H1 (cell line): Measurements from ENCODE around the gene SPEF1. TPM values are rescaled to one million over a fixed set of nuclear protein-coding genes. Genes with fewer than 3 reads are reported as not detected.

Experiments
- CTCF ChIA-PET: fragments of 300-600 bp; sonication (Branson Sonifier 250); formaldehyde crosslinking; loops from one replicate; lab custom pipeline; 2021; ENCODE audit not compliant: partially characterized antibody; lab: Charles Lee
- POLR2A ChIA-PET: fragments of 300-600 bp; sonication (Branson Sonifier 250); formaldehyde crosslinking; loops from one replicate; lab custom pipeline; 2021; ENCODE audit warnings: inconsistent platforms; ENCODE audit not compliant: partially characterized antibody; lab: Charles Lee
- DNase-seq, 2 experiments: peaks; one replicate each; pipeline versions ENCODE4 v3.0.0 to v3.0.0-alpha.2; 2010 to 2022; ENCODE audit warnings: low spot score in 2 of 2, low read depth in 1 of 2, mixed read lengths in 1 of 2
- FAIRE-seq: peaks from 2 replicates; lab custom pipeline; 2011; peaks lifted over from hg19 to GRCh38; lab: Jason Lieb, UNC
- H2AFZ ChIP-seq: 2 replicates; pipeline ENCODE4 v1.8.1; 2012; ENCODE audit warnings: low read length, inconsistent platforms
- H2AK5ac ChIP-seq: 2 replicates; pipeline ENCODE4 v1.6.1; 2013; ENCODE audit warnings: low read depth, low read length
- H2BK120ac ChIP-seq: replicated peaks from 2 replicates; pipeline ENCODE3; 2013; ENCODE audit warnings: low read depth, low read length, inconsistent platforms
- H2BK12ac ChIP-seq: 2 replicates; pipeline ENCODE4 v1.6.1; 2013; ENCODE audit warnings: low read depth, low read length
- H2BK15ac ChIP-seq: 2 replicates; pipeline ENCODE4 v1.6.1; 2013; ENCODE audit warnings: low read length
- H2BK20ac ChIP-seq: 2 replicates; pipeline ENCODE4 v1.6.1; 2013; ENCODE audit warnings: low read length
- H2BK5ac ChIP-seq: 2 replicates; pipeline ENCODE4 v1.6.1; 2013; ENCODE audit warnings: low read depth, low read length
- H3K14ac ChIP-seq: 2 replicates; pipeline ENCODE4 v1.6.1; 2013; ENCODE audit warnings: inconsistent platforms; ENCODE audit not compliant: insufficient read length
- H3K18ac ChIP-seq: 2 replicates; pipeline ENCODE4 v1.6.1; 2013; ENCODE audit warnings: low read length; ENCODE audit errors: extremely low read depth
- H3K23ac ChIP-seq: 2 replicates; pipeline ENCODE4 v1.6.1; 2013; ENCODE audit warnings: inconsistent platforms; ENCODE audit not compliant: insufficient read length
- H3K23me2 ChIP-seq: 2 replicates; pipeline ENCODE4 v1.6.1; 2013; ENCODE audit warnings: low read depth, low read length
- H3K27ac ChIP-seq: 2 replicates; pipeline ENCODE4 v1.6.1; 2011; ENCODE audit warnings: low read depth, low read length, inconsistent platforms
- H3K27me3 ChIP-seq, 4 experiments: replicated peaks in 1 of 4; 1 replicate in 1 of 4; 2 replicates in 3 of 4; pipeline versions ENCODE4 v1.6.1 to v1.8.1; 2011 to 2013; ENCODE audit warnings: low read length in 3 of 4, mild to moderate bottlenecking in 3 of 4, inconsistent platforms in 2 of 4, mixed read lengths in 2 of 4, moderate library complexity in 1 of 4; ENCODE audit not compliant: control insufficient read depth in 3 of 4, insufficient read depth in 3 of 4; ENCODE audit errors: extremely low read depth in 1 of 4
- H3K36me3 ChIP-seq, 4 experiments: 2 replicates each; pipeline versions ENCODE4 v1.6.1 to v1.8.1; 2011 to 2013; ENCODE audit warnings: mild to moderate bottlenecking in 4 of 4, low read length in 3 of 4, moderate library complexity in 2 of 4, control low read depth in 1 of 4, inconsistent platforms in 1 of 4; ENCODE audit not compliant: insufficient read depth in 4 of 4, control insufficient read depth in 2 of 4
- H3K4ac ChIP-seq: replicated peaks from 2 replicates; pipeline ENCODE3; 2013; ENCODE audit warnings: low read length, low read depth, mixed read lengths, inconsistent platforms; ENCODE audit not compliant: insufficient read length
- H3K4me1 ChIP-seq, 4 experiments: replicated peaks in 1 of 4; 1 replicate in 1 of 4; 2 replicates in 3 of 4; pipeline versions ENCODE4 v1.6.1 to v1.8.1; 2011 to 2013; ENCODE audit warnings: low read length in 3 of 4, inconsistent platforms in 2 of 4, mixed read lengths in 1 of 4; ENCODE audit not compliant: insufficient read depth in 4 of 4, control insufficient read depth in 3 of 4
- H3K4me2 ChIP-seq, 2 experiments: 2 replicates each; pipeline versions ENCODE4 v1.6.1 to v1.8.1; 2011 to 2013; ENCODE audit warnings: low read depth in 2 of 2, low read length in 2 of 2, control low read depth in 1 of 2, inconsistent platforms in 1 of 2, mild to moderate bottlenecking in 1 of 2; ENCODE audit not compliant: insufficient read depth in 1 of 2
- H3K4me3 ChIP-seq, 4 experiments: fragments of 200-600, 300-600 bp in 1 of 4; sonication (generic), shearing (Covaris generic), sonication (Bioruptor Twin) in 1 of 4; 2 replicates each; pipeline versions ENCODE4 v1.5.1 to v1.8.1; 2011 to 2016; ENCODE audit warnings: low read length in 4 of 4, low read depth in 3 of 4, control low read depth in 2 of 4, inconsistent platforms in 2 of 4, mild to moderate bottlenecking in 2 of 4, mixed read lengths in 1 of 4, moderate library complexity in 1 of 4; ENCODE audit not compliant: insufficient read depth in 2 of 4; ENCODE audit errors: extremely low read depth in 1 of 4
- H3K56ac ChIP-seq: replicated peaks from 2 replicates; pipeline ENCODE3; 2013; ENCODE audit warnings: low read depth, mild to moderate bottlenecking, mixed read lengths, low read length, inconsistent platforms; ENCODE audit not compliant: insufficient read length
- H3K79me1 ChIP-seq: 2 replicates; pipeline ENCODE4 v1.6.1; 2013; ENCODE audit warnings: low read depth, low read length, control low read depth
- H3K79me2 ChIP-seq, 2 experiments: 2 replicates each; pipeline versions ENCODE4 v1.6.1 to v1.8.1; 2012 to 2013; ENCODE audit warnings: low read length in 2 of 2, mild to moderate bottlenecking in 2 of 2, inconsistent platforms in 1 of 2; ENCODE audit not compliant: insufficient read depth in 2 of 2, control insufficient read depth in 1 of 2
- H3K9ac ChIP-seq, 4 experiments: replicated peaks in 1 of 4; 1 replicate in 1 of 4; 2 replicates in 3 of 4; pipeline versions ENCODE4 v1.6.1 to v1.8.1; 2011 to 2013; ENCODE audit warnings: low read depth in 3 of 4, low read length in 3 of 4, control low read depth in 2 of 4, mild to moderate bottlenecking in 2 of 4, moderate library complexity in 2 of 4, inconsistent platforms in 1 of 4; ENCODE audit errors: extremely low read depth in 1 of 4
- H3K9me3 ChIP-seq, 2 experiments: 2 replicates each; pipeline versions ENCODE4 v1.6.1 to v1.8.1; 2012 to 2013; ENCODE audit warnings: mild to moderate bottlenecking in 2 of 2, moderate library complexity in 2 of 2, control low read depth in 1 of 2, inconsistent platforms in 1 of 2, low read depth in 1 of 2, low read length in 1 of 2, mixed read lengths in 1 of 2; ENCODE audit not compliant: insufficient read depth in 2 of 2
- H4K20me1 ChIP-seq, 2 experiments: replicated peaks in 1 of 2; 2 replicates each; pipeline versions ENCODE3 to v1.8.1; 2011 to 2013; ENCODE audit warnings: inconsistent platforms in 2 of 2, low read length in 2 of 2, mild to moderate bottlenecking in 1 of 2; ENCODE audit not compliant: insufficient read depth in 2 of 2, control insufficient read depth in 1 of 2
- H4K5ac ChIP-seq: 2 replicates; pipeline ENCODE4 v1.6.1; 2013; ENCODE audit warnings: low read length, low read depth, mixed read lengths, inconsistent platforms; ENCODE audit not compliant: insufficient read length
- H4K8ac ChIP-seq: 2 replicates; pipeline ENCODE4 v1.8.0; 2013; ENCODE audit warnings: mild to moderate bottlenecking, moderate library complexity, low read length, inconsistent platforms; ENCODE audit not compliant: insufficient read depth; ENCODE audit errors: extremely low read depth
- H4K91ac ChIP-seq: replicated peaks from 2 replicates; pipeline ENCODE3; 2013; ENCODE audit warnings: low read length, mixed read lengths, inconsistent platforms; ENCODE audit not compliant: insufficient read length
- EZH2 ChIP-seq: fragments of 200-600 bp; sonication (generic); IDR thresholded peaks from 2 replicates; pipeline ENCODE4 v1.7.1; 2012; ENCODE audit warnings: low read depth, mild to moderate bottlenecking, moderate library complexity, low read length, inconsistent platforms; ENCODE audit not compliant: severe bottlenecking
- SIX5 ChIP-seq: IDR thresholded peaks from 2 replicates; pipeline ENCODE4 v1.6.1; 2011; ENCODE audit warnings: mild to moderate bottlenecking, low read depth, low read length
- WGBS, 2 experiments: shearing (Covaris generic) in 1 of 2; methylation state at CpG; one replicate each; pipeline versions ENCODE4 v1.1.6 to v1.1.7; 2013 to 2015; ENCODE audit warnings: low lambda C conversion rate in 2 of 2, mixed read lengths in 2 of 2, inconsistent platforms in 1 of 2, low coverage in 1 of 2, missing lambda C conversion rate in 1 of 2; ENCODE audit not compliant: insufficient replicate concordance in 2 of 2, insufficient coverage in 1 of 2, insufficient read length in 1 of 2; ENCODE audit errors: extremely low coverage in 1 of 2, missing lambda C conversion rate in 1 of 2; 5-methylcytosine and 5-hydroxymethylcytosine counted together
- polyA plus RNA-seq, 7 experiments: library from polyadenylated mRNA; depleted of rRNA in 3 of 7; stranded (reverse) in 5 of 7; unstranded in 2 of 7; fragments of >200 nt in 5 of 7; fragments of 200-250 nt in 2 of 7; gene quantifications; 1 replicate in 5 of 7; 2 replicates in 1 of 7; 4 replicates in 1 of 7; pipeline versions ENCODE4 v1.2.1 to v1.2.3, GENCODE V29; 2011 to 2013; ENCODE audit warnings: missing spikeins in 2 of 7, mixed read lengths in 2 of 7
- total RNA-seq: library from RNA; stranded (reverse); fragmentation: NEBNext Ultra II Directional; extraction: Animal tissue kit (Norgen Biotek cat#: 25700); gene quantifications from 2 replicates; pipeline ENCODE4 v1.2.1, GENCODE V29; 2021
- TF ChIP-seq, protein P1 (sequence below), 3 experiments: IDR thresholded peaks; 1 replicate in 2 of 3; 2 replicates in 1 of 3; pipeline versions ENCODE4 v1.5.1 to v1.6.1; 2011; ENCODE audit warnings: low read length in 3 of 3, mild to moderate bottlenecking in 3 of 3, inconsistent platforms in 2 of 3, low read depth in 1 of 3, moderate library complexity in 1 of 3; ENCODE audit not compliant: insufficient read depth in 1 of 3; ENCODE audit errors: control extremely low read depth in 1 of 3
- TF ChIP-seq, protein P2 (sequence below): IDR thresholded peaks from 2 replicates; pipeline ENCODE4 v1.6.1; 2012; ENCODE audit warnings: inconsistent platforms

SPEF1 gene
- total and polyA plus RNA-seq, 2 of the 8 experiments (the other 6 are each of a cell fraction or from before 2014, with no cell fraction given) = 0.51 to 0.71 TPM

GRCh38 chr20:3825526-3825925, 44.3 kb upstream of the SPEF1 start:
- CTCF ChIA-PET = interaction anchor here (0.6 to 4.7 kb wide), 14 partner anchors 9 to 1583 kb away, joined by 3 to 35 read pairs (median 4); partner anchors contain the start of gene SPEF1
- Histone ChIP-seq H3K56ac (no peak overlapping the region), H4K91ac (no peak overlapping the region), H3K4me1 (peaks cover 0 to 3% (median 1%) of the 10 kb centered on the region in 4 experiments; a peak in 1 of 7 replicates), H2AK5ac (no peak overlapping the region), H3K23me2 (no peaks in the 10 kb centered on the region), H3K9ac (no peak overlapping the region), H2BK12ac (no peak overlapping the region), H3K23ac (no peak overlapping the region), H3K79me2 (no peaks in the 10 kb centered on the region), H2BK15ac (no peak overlapping the region), H2BK120ac (no peak overlapping the region), H3K9me3 (no peaks in the 10 kb centered on the region), H3K18ac (no peak overlapping the region), H3K4me2 (no peak overlapping the region), H2BK5ac (no peak overlapping the region), H3K4me3 (no peak overlapping the region), H4K20me1 (no peaks in the 10 kb centered on the region), H3K79me1 (no peaks in the 10 kb centered on the region), H3K36me3 (no peaks in the 10 kb centered on the region), H2BK20ac (no peak overlapping the region), H3K14ac (no peak overlapping the region), H4K5ac (no peak overlapping the region), H2AFZ (no peak overlapping the region), H3K4ac (no peak overlapping the region), H3K27me3 (no peaks in the 10 kb centered on the region), H3K27ac (no peak overlapping the region), H4K8ac (no peak overlapping the region)
- FAIRE-seq = no peak
- 82% methylated on average over 7 of the region's 7 CpGs; no CpG with 5 or more reads in 1 of the 2 experiments for WGBS, 2 experiments
- POLR2A ChIA-PET = interaction anchor here (0.5 to 2.8 kb wide), 7 partner anchors 12 to 81 kb away, joined by 3 to 10 read pairs (median 3); no protein-coding TSS in a partner anchor
- TF ChIP-seq, protein P1, sequence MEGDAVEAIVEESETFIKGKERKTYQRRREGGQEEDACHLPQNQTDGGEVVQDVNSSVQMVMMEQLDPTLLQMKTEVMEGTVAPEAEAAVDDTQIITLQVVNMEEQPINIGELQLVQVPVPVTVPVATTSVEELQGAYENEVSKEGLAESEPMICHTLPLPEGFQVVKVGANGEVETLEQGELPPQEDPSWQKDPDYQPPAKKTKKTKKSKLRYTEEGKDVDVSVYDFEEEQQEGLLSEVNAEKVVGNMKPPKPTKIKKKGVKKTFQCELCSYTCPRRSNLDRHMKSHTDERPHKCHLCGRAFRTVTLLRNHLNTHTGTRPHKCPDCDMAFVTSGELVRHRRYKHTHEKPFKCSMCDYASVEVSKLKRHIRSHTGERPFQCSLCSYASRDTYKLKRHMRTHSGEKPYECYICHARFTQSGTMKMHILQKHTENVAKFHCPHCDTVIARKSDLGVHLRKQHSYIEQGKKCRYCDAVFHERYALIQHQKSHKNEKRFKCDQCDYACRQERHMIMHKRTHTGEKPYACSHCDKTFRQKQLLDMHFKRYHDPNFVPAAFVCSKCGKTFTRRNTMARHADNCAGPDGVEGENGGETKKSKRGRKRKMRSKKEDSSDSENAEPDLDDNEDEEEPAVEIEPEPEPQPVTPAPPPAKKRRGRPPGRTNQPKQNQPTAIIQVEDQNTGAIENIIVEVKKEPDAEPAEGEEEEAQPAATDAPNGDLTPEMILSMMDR (IDR thresholded peaks at IDR 0.05; ENCODE audit: control extremely low read depth in 1 of 3, insufficient read depth in 1 of 3, low read depth in 1 of 3, low read length in 3 of 3) = peak; percentile 32 to 50 (median 36); a peak in 3 of 4 replicates
- no peak for TF ChIP-seq SIX5
- no peak for TF ChIP-seq EZH2
- TF ChIP-seq, protein P2, sequence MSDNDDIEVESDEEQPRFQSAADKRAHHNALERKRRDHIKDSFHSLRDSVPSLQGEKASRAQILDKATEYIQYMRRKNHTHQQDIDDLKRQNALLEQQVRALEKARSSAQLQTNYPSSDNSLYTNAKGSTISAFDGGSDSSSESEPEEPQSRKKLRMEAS = no peak
- DNase-seq = no peak
